K562 (cell line): Measurements from ENCODE around the gene CUL3.

ENCODE experiments used
- BHLHE40 ChIP-seq: IDR thresholded peaks from 2 replicates; pipeline ENCODE4 v1.6.1; 2011; ENCODE audit warnings: low read length, improper control_type of control experiment
- NFYB ChIP-seq: IDR thresholded peaks from 2 replicates; pipeline ENCODE4 v1.6.1; 2011; ENCODE audit warnings: mild to moderate bottlenecking, moderate library complexity; ENCODE audit not compliant: insufficient read length; ENCODE audit errors: extremely low read depth
- RAD21 ChIP-seq, 2 experiments: fragments of 250-450 bp in 1 of 2; fragments of 450-650 bp in 1 of 2; sonication (Bioruptor Pico) in 1 of 2; formaldehyde crosslinking in 1 of 2; IDR thresholded peaks in 1 of 2; conservative IDR thresholded peaks in 1 of 2; 2 replicates each; pipeline versions ENCODE4 v1.4.0 to v1.8.0; 2020 to 2022; ENCODE audit warnings: mild to moderate bottlenecking in 2 of 2, moderate library complexity in 1 of 2
- TF ChIP-seq, protein P1 (sequence below), 3 experiments: IDR thresholded peaks in 2 of 3; conservative IDR thresholded peaks in 1 of 3; 2 replicates each; pipeline ENCODE4 v1.5.1; 2011 to 2012; ENCODE audit warnings: low read length in 3 of 3, mild to moderate bottlenecking in 3 of 3, control low read depth in 2 of 3, improper control_type of control experiment in 1 of 3, inconsistent platforms in 1 of 3, low read depth in 1 of 3, mixed read lengths in 1 of 3, moderate library complexity in 1 of 3; ENCODE audit not compliant: insufficient read depth in 2 of 3

DNA sequence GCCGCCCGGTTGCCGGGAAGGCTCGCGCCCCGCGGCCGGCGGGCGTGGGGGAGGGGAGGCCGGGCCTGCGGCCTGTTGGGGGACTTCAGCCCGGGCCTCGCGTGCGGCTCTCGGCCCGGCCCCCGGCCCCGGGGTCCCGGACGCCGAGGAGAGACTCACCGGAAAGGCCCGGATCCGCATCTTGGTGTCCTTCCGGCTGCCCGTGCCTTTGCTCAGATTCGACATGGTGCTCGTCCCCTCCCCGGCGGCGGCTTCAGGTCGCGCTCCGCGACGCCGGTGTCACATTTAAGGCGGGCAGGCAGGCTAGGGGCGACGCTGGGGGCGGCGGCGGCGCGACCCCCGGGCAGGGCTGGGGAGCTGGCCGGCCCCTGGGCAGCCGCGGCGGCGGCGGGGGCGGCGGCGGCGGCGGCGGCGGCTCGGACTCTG is 365 bp downstream of the CUL3 start:
- TF ChIP-seq RAD21 (CRISPR knock-in tag; conservative IDR thresholded peaks at IDR 0.05 in 1 of 2, IDR thresholded peaks at IDR 0.05 in 1 of 2): no peak
- TF ChIP-seq, protein P1, sequence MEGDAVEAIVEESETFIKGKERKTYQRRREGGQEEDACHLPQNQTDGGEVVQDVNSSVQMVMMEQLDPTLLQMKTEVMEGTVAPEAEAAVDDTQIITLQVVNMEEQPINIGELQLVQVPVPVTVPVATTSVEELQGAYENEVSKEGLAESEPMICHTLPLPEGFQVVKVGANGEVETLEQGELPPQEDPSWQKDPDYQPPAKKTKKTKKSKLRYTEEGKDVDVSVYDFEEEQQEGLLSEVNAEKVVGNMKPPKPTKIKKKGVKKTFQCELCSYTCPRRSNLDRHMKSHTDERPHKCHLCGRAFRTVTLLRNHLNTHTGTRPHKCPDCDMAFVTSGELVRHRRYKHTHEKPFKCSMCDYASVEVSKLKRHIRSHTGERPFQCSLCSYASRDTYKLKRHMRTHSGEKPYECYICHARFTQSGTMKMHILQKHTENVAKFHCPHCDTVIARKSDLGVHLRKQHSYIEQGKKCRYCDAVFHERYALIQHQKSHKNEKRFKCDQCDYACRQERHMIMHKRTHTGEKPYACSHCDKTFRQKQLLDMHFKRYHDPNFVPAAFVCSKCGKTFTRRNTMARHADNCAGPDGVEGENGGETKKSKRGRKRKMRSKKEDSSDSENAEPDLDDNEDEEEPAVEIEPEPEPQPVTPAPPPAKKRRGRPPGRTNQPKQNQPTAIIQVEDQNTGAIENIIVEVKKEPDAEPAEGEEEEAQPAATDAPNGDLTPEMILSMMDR (IDR thresholded peaks at IDR 0.05 in 2 of 3, conservative IDR thresholded peaks at IDR 0.05 in 1 of 3; ENCODE audit: insufficient read depth in 2 of 3, low read depth in 1 of 3, low read length in 3 of 3): no peak
- no peak for TF ChIP-seq BHLHE40
- TF ChIP-seq NFYB: no peak
